NCI-H1092 (cell line): ENCODE measurements around the gene ZNF865.
A peak's percentile ranks its signal among the peaks of the same experiment; 100 is the strongest.

Experiments used
- DNase-seq: peaks from one replicate; lab custom pipeline; 2025; lab: John Stamatoyannopoulos, UW

ZNF865 gene

DNA sequence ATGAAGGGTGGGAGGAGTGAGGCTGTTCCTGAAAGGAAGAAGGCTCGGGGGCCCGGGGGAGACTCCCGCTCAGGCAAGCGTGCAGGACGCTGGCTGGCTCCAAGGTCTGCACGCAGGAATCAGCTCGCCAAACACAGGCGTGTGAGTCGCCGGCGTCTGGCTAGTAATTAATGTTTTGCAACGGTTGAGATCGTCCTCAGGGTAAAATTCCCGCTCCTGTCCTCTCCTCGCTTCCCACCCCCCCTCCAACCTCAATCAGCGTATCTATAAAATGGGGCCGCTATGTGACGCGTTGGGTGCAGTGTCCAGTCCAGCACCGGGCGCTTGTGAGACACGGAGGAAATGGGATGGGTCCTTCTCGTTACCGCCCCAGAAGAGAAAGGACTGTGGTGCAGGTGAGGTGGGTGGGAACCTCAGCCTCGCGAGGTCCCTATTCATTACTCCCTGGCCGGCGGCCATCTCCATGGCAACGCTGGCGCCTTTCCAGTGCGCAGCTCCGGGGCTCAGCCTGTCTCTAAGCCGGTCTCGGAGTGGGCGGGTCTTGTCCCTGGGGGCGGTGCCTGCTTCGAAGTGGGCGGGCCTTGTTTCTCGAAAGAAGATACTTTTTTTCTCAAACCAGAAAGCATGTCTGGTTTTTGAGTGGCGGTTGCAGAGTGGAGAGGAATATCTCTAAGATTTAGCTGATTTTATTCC is 18.3 kb upstream of the ZNF865 start:
- DNase-seq, result peak; percentile 93

DNA sequence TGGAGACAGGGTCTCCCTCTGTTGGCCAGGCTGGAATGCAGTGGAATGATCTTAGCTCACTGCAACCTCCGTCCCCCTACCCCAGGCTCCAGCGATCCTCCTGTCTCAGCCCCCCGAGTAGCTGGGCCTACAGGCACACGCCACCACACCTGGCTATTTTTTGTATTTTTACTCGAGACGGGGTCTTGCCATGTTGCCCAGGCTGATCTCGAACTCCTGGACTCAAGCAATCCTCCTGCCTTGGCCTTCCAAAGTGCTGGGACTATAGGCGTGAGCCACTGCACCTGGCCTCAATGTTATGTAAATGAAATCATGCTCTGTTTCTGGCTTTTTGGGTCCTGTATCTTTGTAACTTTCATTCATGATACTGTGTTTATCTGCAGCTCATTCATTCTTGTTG is 16.7 kb upstream of the ZNF865 start:
- DNase-seq, result no peak

DNA sequence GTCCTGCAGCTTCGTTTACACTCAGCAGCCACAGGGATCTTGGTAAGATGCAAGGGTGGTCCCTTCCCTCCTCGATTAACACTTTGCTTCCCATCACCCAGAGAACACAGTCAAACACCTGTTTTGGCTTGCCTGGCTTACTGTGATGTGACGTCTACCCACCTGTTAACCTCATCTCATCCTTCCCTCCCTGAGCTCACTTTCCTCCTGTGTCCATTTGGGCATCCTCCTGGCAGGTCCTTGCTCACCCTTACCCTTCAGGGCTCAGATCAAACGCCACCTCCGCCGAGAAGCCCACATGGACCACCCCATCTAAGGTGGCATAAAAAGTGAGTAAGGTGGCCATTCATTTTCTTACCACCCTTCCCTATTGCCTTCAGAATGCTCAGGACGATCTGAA is 15.3 kb upstream of the ZNF865 start:
- DNase-seq, result no peak

DNA sequence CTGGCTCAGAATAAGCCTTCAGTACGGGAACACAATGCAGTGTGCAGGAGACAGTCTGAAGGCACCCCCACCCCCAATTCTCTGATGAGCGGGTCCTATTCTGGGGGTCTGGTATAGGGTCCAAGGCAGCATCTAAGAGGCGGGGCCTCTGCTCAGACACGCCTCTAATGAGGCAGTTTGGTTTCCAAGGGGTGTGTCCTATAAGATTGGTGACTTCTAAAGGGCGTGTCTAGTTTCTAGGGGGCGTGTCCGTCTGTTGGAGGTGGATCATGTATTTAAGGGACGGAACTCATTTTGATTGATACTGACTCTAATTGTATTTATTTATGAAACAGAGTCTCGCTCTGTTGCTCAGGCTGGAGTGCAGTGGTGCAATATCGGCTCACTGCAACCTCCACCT is 14.8 kb upstream of the ZNF865 start:
- DNase-seq, result no peak

DNA sequence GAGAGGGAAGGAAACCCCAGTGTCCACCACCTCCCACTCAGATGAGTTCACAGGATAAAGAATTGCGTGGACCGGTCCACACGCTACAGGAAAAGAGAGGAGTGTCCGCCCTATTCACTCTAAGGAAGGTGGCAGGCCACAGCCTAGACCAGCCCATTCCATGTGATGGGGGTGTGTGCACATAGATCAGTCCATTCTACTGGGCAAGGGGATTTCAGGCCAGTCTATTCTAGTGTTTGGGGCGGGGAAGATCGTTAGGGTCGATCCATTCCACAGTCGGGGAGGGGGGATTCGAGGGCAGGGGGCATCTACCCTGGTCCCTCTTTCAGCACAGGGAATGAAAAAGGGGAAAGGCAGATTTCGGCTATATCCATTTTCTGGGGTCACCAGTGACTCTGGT is 13.9 kb upstream of the ZNF865 start:
- DNase-seq, result no peak

DNA sequence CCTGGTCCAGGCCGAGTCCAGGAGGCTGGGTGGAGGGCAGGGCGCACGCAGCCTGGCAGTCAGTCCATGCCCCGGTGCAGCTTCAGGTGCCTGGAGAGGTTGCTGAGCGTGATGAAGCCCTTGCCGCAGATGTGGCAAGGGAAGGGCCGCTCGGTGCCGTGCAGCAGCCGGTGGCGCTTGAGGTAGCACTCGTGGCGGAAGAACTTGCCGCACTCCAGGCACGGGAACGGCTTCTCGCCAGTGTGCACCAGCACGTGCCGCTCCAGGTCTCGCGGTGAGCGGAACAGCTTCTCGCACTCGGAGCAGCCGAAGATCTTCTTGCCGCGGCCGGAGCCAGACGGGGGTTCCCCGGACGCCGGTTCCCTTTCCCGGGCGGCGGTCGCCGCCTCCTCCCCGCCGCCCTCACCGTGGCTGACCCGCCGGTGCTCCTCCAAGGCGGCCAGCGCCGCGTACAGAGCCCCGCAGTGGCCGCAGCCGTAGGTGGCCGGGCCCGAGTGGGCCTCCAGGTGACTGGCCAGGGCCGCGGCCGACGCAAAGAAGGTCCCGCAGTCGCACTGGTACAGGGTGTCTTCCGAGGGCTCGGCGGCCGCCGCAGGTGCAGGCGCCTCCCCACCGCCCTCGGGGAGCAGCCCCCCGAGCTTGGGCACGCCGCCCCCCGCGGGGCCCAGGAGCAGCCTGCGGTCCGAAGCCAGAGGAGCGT is 12.9 kb upstream of the ZNF865 start:
- no peak for DNase-seq

DNA sequence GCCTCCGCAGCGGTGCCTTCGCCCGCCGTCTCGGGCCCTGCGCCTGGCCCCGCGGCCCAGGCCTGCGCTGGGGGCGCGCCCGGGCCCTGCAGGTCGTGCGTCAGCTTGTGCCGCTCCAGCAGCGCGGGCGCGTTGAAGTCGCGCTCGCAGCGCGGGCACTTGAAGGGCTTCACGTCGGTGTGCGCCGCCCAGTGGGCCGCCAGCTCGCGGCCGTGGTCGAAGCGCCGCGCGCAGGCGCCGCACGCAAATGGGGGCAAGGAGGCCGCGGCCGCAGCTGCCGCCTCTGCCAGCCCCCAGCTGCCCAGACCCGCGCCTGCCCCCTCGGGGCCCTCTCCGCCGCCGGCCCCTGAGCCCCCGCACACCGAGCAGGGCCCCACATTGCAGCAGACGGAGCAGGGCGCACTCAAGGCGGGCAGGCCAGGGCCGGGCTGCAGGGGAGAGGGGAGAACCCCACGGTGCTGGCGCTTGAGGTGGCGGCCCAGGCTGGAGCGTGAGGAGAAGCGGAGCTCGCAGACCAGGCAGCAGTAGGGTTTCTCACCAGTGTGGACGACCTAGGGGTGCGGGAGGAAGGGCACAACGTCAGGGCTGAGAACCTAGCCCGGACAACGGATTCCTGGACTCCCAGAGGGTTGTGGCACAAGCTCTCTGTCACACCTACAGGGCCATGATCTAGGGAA is 12.2 kb upstream of the ZNF865 start:
- no peak for DNase-seq

DNA sequence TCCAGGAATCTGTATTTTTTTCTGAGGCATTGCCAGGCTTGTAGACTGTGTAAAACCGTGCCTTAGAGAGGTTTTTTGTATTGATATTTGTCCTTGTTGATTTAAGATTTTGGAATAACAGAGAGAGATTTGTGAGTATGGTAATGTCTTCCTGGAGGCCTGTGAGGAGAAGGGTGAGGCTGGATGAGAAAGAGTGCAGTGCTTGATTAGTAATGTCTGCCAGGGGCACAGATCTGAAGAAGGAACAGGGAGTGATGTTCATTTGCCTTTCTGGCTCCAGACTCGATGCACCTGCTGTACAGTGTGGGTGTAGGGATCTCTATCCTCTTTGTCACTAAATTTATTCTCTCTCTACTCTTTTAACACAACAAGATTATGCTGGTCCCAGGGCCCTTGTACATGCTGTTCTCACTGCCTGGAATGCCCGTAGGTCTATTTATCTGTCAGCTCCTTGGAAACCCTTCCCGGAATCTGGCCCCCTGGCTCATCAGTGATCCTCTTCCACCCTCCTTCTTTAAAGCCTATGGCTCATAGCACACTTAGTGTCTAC is 10.4 kb upstream of the ZNF865 start:
- no peak for DNase-seq

DNA sequence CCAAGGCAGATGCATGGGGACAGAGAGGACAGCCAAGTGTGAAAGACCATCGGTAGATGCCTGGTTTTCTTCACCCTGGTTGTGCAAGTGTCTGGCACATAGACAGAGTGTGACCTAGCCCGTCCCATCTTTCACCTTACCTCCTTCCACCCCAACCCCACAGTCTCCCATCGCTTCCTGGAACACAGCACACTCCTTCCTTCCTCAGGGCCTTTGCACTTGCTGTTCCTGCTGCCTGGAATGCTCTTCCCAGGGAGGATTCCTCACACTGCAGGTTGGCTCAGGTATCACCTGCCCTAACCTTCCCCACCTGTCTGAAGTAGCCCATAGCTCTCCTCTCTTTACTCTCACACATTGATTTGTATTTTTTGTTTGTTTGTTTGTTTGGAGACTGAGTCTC is 9.1 kb upstream of the ZNF865 start:
- DNase-seq, result no peak

DNA sequence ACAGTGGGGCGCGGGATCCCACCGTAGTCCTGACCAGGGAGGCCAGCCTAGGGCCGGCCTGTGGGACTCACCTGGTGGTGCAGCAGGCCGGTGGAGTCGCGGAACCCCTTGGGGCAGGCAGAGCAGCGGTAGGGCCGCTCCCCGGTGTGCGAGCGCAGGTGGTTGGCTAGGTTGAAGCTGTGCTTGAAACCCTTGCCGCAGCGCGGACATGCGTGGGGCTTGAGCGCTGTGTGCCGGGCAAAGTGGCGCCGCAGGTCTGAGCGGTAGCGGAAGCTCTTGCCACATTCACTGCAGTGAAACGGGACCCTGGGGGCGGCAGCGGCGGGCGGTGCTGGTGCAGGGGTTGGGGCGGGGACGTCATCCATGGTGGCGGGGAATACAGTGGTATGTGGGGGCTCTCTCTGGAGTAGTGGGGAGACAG is 7.9 kb upstream of the ZNF865 start:
- no peak for DNase-seq

DNA sequence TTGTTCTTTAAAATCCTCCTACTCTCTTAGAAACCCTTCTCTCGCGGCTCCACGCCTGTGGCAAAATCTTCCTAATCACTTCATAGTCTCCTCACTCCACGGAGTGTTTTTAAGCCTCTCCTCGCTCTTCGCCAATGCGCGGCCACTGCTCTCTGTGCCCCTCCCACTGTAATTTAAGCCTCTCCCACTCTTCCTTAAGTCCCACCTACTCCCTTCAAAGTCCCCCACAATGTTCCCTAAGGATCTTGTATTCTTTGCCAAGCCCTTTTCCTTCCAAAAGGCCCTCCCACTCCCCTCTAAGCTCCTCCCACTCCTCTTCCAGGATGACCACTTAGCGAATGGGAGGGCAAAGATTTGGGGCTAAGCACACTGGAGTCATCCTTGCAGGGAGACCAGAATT is 7.4 kb upstream of the ZNF865 start:
- DNase-seq, result no peak

DNA sequence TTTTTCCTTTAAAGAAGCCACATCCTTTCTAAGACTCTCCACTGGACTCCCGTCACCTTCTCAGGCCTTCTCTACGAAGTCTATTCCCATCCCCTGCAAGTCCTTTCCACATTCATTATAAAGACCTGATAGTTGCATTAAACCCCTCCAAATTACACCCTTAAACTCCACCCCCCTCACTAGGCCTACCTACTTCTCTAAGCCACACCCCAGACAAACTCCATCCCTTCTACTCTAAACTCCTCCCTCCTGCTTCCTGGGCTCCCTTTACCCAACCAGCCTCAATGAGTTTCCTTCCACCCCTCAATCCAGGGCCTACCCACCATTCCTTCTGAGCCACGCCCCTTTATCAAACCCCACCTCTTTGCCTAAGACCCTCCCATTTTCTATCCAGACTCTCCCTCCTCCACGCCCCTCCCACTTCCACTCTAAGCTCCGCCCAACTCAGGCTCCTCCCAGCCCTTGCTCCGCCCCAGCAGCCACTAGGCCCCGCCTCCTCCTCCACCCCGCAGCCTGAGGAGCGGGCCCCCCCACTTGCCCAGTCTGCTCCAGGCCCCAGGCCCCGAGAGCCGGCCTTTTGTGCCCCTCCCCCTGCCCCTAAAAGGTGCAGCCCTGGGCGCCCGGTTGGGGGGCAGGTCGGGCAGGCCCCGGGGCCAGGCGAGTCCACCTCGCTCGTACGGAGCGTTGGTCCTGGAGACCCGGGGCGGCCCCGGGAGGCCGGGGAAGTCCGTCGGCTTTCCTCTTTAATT is 6.6 kb upstream of the ZNF865 start:
- DNase-seq, result peak; percentile 79

DNA sequence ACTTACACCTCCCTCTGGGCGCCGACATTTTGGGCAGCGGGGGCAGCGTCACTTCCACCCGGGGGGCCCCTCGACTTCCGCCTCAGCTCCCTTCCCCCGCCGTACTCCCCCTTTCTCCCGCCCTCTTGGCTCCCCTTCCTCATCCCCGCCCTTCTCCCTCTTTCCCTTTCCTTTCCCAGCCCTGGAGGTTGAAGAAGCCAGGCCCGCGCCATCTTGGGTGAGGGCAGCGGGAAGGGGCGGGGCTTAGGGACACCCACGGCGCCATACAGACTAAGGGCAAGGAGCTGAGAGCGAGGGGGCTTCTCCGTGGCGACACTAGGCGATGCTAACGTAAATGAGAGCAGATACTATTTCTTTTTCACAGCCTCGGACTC is 6.0 kb upstream of the ZNF865 start, which contains the start of gene FIZ1:
TSS of gene FIZ1 (minus strand) at position 50 of the 374 bp plus-strand sequence. CDS start 1,652 bp downstream, outside the sequence.
- peak; percentile 97 for DNase-seq

DNA sequence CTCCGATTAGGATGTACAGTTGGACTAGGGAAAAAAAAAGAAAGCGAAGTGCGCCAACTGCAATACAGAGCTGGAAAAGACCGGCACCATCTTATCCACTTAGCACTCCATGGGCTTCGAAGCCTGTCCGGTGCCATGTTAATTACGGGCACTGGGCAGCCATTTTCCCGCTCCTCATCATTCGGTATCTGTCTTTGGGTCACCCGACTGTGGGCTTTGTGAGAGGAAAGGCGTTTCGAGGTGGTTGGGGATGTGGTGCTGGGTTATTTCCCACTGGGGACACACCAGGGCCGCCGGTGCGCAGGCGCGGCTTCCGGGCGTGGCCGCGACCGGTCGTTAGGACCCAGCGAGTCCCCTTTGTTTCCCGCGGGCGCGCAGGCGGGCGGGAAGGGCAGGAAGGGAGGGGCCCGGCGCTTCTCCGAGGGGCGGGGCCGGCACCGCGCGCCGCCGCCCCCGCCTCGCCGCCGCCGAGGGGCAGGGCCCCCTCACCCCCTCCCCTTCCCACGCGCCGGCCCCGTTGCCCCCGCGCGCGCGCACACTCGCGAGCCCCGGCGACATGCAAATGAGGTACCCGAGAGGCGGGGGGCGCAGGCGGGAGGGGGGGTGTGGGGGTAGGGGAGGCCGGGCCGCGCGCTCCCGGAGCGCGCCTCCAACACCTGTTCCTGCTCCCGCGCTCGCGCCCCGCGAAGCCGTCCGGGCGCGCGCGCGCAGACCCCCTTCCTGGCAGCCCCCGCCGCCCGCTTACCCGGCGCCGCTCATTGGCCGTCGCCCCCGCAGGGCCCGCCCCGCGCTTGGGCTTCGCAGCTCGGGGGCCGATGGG is 5.4 kb upstream of the ZNF865 start, which contains the start of gene ZNF524:
TSS of gene ZNF524 (plus strand) at position 447 of the 820 bp plus-strand sequence. CDS start 1,825 bp downstream, outside the sequence.
- peak; percentile 90 for DNase-seq

DNA sequence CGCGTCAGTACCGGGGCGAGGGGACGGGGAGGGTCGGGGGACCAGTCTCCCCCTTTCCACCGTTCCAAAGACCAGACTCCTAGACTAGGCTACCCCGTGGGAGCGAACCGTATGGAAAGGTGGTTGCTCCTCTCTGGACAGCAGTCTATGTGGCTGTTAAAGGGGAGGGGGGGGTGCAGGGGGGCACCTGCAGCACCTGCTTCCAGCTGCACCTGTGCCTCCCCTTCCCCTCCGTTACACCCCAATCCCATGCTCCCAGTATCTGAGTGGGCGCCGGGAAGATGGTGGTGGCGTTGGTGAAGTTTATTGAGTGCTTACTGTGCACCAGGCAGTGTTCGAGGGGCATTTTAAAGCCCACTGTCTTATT is 4.8 kb upstream of the ZNF865 start:
- no peak for DNase-seq

DNA sequence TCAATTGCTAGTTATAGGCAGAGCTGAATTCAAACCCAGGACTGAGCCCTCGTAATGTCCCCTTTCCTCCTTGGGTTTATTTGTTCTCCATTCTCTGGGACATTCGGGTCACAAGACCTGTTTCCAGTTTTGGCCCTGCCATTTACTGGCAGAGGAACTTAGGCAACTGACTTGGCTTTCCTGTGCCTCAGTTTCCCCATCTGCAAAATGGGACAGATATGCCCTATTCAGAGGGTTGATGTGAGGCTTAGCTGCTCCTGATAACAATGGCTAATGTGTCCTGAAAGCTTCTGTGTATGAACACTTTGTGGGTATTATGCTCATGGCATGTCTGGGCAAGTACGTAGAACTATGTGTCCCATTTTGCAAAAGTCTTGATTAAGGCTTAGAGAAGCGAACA is 4.4 kb upstream of the ZNF865 start:
- DNase-seq, result no peak

DNA sequence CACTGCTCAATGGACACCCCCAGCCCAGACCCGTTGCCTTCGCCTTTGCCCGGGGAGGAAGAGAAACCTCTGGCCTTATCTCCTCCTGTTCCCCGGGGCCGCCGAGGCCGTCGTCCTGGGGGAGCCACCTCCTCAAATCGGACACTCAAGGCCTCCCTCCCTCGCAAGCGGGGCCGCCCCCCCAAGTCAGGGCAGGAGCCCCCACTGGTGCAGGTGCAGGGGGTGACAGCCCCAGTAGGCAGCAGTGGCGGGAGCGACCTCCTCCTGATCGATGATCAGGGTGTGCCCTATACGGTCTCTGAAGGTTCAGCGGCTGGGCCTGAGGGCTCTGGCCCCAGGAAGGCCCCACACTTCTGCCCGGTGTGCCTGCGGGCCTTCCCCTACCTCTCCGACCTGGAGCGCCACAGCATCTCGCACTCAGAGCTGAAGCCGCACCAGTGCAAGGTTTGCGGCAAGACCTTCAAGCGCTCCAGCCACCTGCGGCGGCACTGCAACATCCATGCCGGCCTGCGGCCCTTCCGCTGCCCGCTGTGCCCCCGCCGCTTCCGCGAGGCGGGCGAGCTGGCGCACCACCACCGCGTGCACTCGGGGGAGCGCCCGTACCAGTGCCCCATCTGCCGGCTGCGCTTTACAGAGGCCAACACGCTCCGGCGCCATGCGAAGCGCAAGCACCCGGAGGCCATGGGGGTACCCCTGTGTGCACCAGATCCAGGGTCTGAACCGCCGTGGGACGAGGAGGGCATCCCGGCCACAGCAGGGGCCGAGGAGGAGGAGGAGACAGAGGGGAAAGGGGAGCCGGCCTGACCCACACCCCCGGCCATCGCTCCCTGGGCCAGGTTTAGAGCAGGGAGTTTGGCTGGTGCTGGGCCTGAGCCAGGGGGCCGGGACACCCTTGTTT is 3.1 kb upstream of the ZNF865 start:
- DNase-seq, result no peak

DNA sequence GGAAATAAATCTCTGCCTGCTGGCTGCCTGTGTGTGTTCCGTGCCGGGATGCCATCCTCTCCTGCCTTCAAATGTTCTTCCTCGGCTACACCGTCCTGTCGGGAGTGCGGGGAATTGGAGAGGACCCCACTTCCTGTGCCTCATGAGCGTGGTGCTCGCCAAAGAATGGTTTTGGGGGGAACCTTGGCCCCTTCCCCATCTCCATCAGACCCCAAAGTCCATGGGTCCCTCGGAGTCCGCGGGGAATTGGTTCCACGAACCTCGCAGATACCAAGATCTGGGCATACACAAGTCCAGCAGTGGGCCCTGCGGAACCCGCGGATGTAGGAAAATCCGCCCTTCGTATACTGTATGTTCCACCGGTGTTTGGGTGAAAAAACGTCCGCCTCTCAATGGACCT is 2.3 kb upstream of the ZNF865 start:
- DNase-seq, result no peak

DNA sequence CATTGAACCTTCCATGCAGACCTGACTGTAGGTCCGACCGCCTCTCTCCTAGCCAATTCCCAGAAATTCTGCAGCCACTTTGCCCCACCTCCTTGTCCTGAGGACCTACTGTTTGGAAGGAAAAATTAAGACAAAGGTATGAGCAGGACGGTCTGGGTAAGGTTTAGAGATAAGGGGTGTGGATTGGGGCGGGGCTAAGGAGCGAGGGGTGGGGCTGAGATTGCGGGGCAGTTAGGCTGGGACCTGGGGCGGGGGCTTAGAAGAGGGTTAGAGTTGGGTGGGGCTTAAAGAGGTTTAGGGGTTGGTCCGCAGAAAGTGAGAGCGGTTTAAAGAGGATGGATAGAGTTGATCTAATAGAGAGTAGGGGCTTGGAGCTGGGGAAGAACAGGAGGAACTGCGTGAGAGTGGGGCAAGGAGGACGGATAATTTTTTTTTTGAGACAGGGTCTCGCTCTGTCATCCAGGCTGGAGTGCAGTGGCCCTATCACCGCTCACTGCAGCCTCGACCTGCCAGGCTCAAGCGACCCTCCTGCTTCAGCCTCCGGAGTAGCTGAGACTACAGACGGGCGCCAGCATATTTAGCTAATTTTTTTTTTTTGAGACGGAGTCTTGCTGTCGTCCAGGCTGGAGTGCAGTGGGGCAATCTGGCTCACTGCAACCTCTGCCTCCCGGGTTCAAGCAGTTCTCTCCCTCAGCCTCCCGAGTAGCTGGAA is 1.7 kb upstream of the ZNF865 start:
- no peak for DNase-seq
